Embryonic facial prominence (tissue), 1 donor: Measurements from ENCODE around the gene RTN4RL2.

Experiments used
- DNase-seq: peaks from one replicate; pipeline ENCODE4 v3.0.0-alpha.2; 2016; ENCODE audit errors: extremely low spot score

The RTN4RL2 gene

DNA sequence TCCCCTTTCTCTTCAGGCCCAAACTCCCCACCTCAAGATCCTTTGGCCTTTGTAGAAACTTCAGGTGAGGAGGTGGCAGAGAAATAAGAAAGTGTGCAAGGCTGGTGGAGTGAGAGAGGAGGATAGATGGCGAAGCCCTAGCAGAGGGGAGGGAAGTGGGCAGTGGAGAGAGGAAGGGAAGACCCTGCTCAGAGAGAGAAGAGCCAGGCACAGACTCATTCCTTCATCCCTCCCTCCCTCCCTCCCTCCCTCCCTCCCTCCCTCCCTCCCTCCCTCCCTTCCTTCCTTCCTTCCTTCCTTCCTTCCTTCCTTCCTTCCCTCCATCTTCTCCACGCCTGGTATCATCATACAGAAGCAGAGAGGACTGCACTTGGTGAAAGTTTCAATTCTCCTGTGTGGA lies 21.0 kb downstream of the RTN4RL2 start:
- DNase-seq, result no peak

DNA sequence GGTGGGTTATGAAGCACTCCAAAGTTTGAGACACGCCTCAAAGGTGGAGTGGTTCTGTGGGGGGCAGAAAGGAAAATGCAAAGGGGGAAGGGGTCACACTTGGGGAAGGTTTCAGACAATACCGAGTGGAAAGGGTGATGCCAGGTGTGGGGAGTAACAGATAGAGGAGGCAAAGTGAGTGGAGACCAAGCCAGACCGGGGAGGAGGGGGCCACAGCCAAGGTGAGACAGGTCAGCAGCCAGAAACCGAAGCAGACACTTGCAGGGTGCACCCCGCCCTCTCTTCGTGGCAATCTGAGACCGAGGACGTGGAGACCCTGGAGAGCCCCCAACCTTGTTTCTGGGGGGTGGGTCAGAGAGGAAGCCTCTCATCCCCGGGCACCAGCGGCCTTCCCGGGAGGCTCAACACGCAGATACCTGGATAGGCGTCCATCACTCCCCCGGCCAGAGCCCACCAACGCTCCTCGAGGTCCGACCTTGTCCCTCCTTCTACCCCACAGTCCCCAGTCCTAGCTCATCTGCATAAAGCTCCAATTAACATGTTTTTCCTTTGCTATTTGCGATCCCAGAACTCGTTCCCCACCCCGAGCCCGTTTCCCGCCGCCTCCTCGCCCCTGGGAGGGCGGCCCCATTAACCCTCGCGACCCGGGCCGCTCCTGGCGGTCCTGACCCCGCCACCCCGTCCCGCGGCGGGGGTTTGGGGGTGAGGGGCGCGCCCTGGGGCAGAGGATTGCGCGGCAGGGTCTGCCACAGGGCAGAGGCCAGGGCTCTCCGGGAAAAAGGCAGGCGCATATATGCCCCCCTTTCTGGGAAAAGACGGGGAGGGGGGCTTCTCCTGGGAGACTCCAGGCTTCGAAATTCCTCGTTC lies 21.8 kb downstream of the RTN4RL2 start:
- no peak for DNase-seq

DNA sequence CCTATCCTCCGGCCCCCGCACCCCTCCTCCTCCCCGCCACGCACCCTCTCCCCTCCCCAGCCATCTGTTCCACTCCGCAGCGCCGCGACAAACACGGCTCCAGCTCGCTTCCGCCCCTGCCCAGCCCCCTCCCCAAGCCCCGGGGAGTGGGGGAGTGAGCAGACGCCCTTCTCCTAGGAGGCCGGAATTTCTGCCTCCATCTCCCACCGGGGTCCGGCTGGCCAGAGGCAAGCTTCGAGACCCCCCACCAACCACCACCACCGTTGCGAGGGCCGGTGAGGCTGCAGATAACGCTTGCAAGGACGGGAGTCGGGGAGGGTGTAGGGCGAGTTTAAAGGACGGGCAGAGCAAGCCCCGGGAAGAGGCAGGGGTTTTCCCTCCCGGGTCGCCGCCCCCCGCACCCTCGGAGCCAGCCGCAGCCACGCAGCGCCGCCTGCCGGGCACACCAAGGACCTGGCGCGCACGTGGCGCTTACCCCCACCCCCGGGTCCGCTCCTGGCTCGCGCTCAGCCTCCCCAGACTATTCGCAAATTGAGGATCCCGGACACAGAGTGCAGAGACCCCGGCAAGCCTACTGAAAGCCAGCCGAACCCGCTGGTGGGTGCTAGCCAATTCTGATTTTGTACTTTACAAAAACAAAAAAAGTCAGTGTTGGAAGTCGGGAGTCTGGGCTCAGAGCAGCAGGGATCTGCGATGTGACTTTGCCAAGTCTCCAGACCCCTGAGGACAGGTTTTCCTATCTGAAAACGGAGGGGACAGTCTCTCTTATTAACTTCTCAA lies 22.6 kb downstream of the RTN4RL2 start:
- no peak for DNase-seq

GRCh38 chr11:57483562-57483918 lies 23.2 kb downstream of the RTN4RL2 start:
- DNase-seq, result no peak

DNA sequence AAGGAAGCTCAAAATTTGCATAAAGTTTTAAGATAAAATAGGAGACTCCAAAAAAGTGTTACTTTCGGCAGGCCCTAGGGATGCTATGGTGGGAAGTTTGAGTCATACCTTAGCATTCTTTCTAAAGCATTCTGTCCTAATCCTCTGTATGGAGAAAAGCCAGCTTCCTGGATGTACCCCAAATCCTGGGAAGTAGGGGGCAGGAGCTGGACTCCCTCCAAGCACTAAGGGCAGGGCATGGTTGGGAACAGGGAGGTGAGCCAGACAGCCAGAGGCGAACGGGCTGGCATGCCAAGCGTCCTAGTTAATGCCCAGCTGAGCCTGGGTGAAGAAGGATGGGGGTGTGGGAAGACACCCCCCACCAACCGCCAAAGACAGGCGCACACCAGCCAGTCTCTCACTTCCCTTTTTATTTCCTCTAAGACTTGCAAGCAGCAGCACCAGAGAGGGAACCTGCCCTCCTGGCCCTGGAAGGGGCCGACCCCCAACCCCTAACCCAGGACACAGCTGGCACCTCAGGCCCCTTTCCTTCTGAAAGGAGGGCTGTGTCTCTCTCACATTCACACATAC lies 23.9 kb downstream of the RTN4RL2 start:
- DNase-seq, result no peak

GRCh38 chr11:57485217-57485990 lies 25.1 kb downstream of the RTN4RL2 start:
- DNase-seq, result no peak

GRCh38 chr11:57487021-57487778 lies 26.9 kb downstream of the RTN4RL2 start:
- no peak for DNase-seq

- DNase-seq, result no peak
Measured at GRCh38 chr11:57487920-57488659, 27.8 kb downstream of the RTN4RL2 start.

- no peak for DNase-seq
Measured at GRCh38 chr11:57490456-57491248, 30.3 kb downstream of the RTN4RL2 start.

DNA sequence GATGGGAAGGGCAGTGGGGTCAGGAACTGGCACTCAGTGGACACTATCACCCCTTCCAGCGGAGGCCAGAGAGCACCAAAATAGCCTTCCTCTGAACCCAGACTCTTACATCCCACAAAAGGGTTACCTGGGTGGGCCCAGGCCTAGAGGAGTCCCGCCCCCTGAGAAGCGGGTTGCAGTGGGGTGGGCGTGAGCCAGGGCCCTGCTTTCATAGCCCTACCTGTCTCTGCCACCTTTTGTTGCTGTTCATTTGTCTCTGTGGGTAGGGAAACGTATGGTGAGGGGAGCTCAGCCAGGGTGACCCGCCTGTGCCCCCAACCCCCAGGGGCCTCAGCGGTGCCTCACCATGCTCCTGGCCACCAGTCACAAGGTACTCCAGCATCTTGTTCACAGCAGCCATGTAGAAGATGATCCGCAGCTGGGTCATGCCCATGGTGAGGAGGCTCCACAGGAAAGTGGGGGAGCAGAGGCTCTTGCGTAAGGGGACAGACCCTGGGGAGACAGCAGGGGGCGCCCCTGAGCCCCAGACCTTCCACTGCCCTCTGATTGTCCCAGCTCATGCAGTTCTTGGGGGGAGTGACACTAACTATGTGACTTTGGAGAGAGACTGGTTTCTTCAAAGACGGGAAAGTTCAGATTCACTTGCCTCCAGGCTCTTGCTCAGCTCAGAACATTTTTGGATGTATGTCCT lies 31.2 kb downstream of the RTN4RL2 start:
- DNase-seq, result no peak

DNA sequence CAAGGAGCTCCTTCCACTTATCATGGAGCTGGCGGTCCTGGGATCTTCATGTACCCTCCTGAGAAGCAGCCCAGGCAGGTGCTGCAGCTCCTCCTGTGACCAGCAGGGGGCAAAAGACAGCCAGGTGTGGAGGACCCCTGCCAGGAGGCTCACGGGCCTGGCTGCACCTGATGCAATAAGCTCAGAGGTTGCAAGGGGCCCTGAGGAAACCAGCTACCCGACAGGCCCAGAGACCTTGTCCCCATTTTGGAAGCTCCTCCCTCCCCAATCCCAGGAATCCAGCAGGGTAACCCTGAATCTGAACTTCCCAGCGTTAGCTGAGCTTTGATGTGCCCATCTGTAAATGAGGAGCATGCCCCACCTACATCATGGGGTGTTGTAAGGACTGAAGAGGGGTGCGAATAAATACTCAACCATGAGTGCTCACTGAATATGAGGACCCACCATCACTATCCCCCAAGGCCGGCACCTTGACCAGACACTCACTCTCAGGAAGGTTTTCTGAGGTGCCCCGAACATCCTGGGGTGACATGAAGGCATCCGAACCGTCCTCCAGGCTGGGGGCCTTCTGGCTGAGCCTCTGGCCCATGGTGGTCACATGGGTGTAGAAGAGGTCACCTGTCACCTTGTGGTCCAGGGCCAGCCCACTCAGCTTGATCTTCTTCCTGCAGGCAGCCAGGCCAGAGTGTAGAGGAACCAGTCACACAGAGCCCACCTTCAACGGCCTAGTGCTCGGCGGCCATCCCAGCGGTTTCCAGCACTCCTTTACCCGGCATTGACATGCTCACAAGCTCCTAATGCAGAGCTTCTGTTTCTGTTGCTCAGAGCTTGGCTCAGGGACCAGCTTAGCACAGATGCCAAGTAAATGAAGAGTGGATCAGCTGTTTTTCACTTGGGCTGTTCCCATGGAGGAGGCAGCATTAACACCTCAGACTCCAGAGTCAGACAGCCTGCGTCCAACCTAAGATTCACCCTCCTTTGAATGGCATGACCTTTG lies 33.5 kb downstream of the RTN4RL2 start:
- DNase-seq, result no peak

- no peak for DNase-seq
Measured at GRCh38 chr11:57496109-57496820, 35.9 kb downstream of the RTN4RL2 start.

- no peak for DNase-seq
Measured at GRCh38 chr11:57497303-57498247, 37.2 kb downstream of the RTN4RL2 start.

DNA sequence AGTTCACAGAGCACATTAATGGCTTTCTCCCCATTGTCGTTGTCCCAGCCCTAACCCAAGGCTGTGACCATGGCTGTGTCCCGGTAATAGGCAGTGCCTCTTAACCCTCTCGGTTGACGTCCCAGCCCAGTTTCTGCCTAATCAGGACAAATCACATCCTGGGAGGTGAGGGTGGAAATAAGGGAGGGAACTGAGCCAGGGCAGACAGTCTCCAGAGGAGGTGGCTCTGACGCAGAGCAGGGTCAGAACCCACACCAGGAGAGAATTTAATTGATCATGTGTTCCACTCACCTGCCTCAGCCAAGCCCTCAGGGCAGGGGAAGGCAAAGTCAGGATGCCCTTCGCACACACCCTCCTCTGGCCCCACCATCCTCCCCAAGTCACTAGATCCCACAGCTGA lies 38.2 kb downstream of the RTN4RL2 start:
- DNase-seq, result no peak

GRCh38 chr11:57499413-57499982 lies 39.2 kb downstream of the RTN4RL2 start:
- DNase-seq, result peak; percentile 50
